Activated CD8-positive, alpha-beta T cell treated with anti-CD3 and anti-CD28 coated beads, Interleukin-2, amount 10 ng/mL, durations not matched to agents 7 days and 5 days (primary cell): ENCODE measurements around the gene ZMAT1. TPM values are rescaled to one million over a fixed set of nuclear protein-coding genes. Genes with fewer than 3 reads are reported as not detected.

ENCODE experiments used
- ATAC-seq: fragments of 150-1000 bp; cut with Tn5 transposase; one replicate; pipeline ENCODE4 v1.10.0; 2021; ENCODE audit warnings: moderate library complexity
- CTCF ChIA-PET: fragments of 350-600 bp; sonication (Branson Sonifier 250); formaldehyde crosslinking; loops from one replicate; lab custom pipeline; 2021; ENCODE audit warnings: antibody characterized with exemption; lab: Charles Lee
- POLR2A ChIA-PET: fragments of 350-600 bp; sonication (Branson Sonifier 250); formaldehyde crosslinking; loops from one replicate; lab custom pipeline; 2021; ENCODE audit warnings: antibody characterized with exemption; lab: Charles Lee
- DNase-seq: peaks from one replicate; pipeline ENCODE4 v3.0.0-alpha.2; 2020
- H3K27ac Mint-ChIP-seq: one replicate; pipeline ENCODE4 v1.8.0; 2021; ENCODE audit warnings: mild to moderate bottlenecking, mixed read lengths
- H3K27me3 Mint-ChIP-seq: one replicate; pipeline ENCODE4 v1.8.0; 2021; ENCODE audit warnings: low read depth, mixed read lengths
- H3K36me3 Mint-ChIP-seq: one replicate; pipeline ENCODE4 v1.8.0; 2021; ENCODE audit warnings: low read depth, mixed read lengths
- H3K4me1 Mint-ChIP-seq: one replicate; pipeline ENCODE4 v1.8.0; 2021; ENCODE audit warnings: low read depth, mixed read lengths
- H3K4me3 Mint-ChIP-seq: one replicate; pipeline ENCODE4 v1.8.0; 2021; ENCODE audit warnings: mild to moderate bottlenecking, mixed read lengths
- H3K9me3 Mint-ChIP-seq: one replicate; pipeline ENCODE4 v1.8.0; 2022; ENCODE audit warnings: mixed read lengths; ENCODE audit not compliant: insufficient read depth
- total RNA-seq, 2 experiments: library from RNA; stranded (reverse); gene quantifications; one replicate each; pipeline ENCODE4 v1.2.3, GENCODE V29; 2021

ZMAT1 gene
- total RNA-seq, 2 experiments from 2014 or later, result 3.1 to 3.9 TPM

GRCh38 chrX:101906136-101906796 is 25.6 kb downstream of the ZMAT1 start:
- Mint-ChIP-seq H3K36me3 (no peaks in the 10 kb centered on the region), H3K4me3 (no peak overlapping the region), H3K9me3 (peaks cover 10% of the 10 kb centered on the region), H3K4me1 (no peaks in the 10 kb centered on the region), H3K27ac (no peak overlapping the region), H3K27me3 (no peaks in the 10 kb centered on the region)
- CTCF ChIA-PET, result no interaction called here
- ATAC-seq, result no peak
- POLR2A ChIA-PET, result no interaction called here
- no peak for DNase-seq

GRCh38 chrX:101904996-101905395 is 26.8 kb downstream of the ZMAT1 start:
- Mint-ChIP-seq H3K4me1 (no peaks in the 10 kb centered on the region), H3K27ac (no peak overlapping the region), H3K9me3 (peaks cover under 1% of the 10 kb centered on the region), H3K4me3 (no peak overlapping the region), H3K27me3 (no peaks in the 10 kb centered on the region), H3K36me3 (no peaks in the 10 kb centered on the region)
- POLR2A ChIA-PET, result no interaction called here
- CTCF ChIA-PET, result no interaction called here
- DNase-seq, result no peak
- no peak for ATAC-seq

Other genes with a start within 250 kb of the ZMAT1 start
- not detected for gene TCEAL2, start 193.7 kb upstream of the ZMAT1 start, total RNA-seq
- gene TCEAL6, start 210.5 kb upstream of the ZMAT1 start, total RNA-seq, result not detected
- gene BEX5, start 223.9 kb upstream of the ZMAT1 start, total RNA-seq, result 1 to 10 TPM; 2.0 to 2.2 TPM